Measurements from ENCODE around the gene GPX5.
"Not testable (repeated sequence)": the region's sequence is repeated elsewhere in the genome, so short reads cannot be mapped to it uniquely, and the experiment has no call there.

Gene GPX5

DNA sequence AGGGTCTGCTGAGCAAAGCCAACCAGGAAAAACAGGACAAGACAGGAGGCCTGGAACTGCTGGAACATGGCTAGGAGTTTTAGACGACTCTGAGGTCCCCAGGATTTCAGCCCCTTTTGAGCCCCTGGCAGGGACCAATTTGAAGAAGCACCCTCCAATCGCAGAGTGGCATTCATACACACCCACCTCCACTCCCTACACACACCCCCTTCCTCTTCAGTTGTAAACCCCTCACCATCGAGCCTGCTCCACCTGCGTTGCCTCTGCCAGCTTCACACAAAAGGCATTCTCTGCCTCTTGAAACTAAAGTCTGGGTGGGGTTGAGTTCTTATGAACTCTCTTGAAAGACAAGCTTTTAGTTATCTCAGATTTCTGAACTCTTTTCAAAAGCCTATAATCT is 10.0 kb upstream of the GPX5 start, which contains the start of gene GPX6:
TSS of gene GPX6 (minus strand) at position 118 of the 400 bp plus-strand sequence. CDS start at position 68, 50 bp downstream.
- DNase-seq, result no peak

DNA sequence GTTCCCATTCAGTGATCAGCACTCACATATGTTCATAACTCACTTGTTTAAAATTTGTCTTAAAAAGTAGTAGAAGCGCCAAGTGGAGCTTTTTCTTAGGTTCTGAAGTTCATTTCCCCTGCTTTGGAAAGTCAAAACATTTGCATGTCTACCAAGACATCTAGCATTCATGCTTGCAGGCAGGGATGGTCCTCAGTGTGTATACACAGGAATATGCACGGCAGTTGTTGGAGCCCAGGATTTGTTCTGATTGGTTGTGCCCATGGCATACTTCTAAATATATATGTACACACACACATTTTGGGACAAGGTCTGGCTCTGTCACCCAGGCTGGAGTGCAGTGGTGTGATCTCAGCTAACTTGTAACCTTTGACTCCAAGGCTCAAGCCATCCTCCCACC is 7.7 kb upstream of the GPX5 start:
- DNase-seq, result no peak

DNA sequence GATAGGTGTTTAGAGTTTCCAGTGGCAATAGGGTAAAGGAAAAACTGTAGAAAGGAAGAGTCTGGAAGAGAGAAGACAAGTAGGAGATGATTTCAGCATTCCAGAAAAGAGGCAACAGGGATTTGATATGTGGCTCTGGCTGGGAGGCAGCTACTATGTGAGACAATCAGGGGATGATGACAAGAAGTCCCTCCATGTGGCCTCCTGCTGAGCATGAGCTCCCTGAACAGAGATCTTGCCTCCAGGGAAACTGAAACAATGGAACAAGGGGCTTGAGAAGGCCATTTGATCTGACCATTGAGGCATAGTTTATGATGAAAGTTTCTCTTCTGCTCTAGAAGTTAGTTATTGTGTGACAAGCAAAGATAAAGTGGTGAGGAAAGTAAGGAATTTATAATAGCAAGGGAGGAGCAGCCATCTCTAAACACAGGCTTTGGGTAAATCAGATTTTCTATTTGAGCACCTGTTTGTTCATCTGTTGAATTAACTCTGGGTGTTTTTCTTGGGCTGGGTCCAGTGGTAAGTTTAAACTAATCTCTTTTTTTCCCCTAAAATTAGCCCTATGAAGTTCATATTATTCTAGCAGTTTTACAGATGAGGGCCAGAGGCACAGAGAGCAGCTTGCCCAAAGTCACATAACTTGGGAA is 3.0 kb upstream of the GPX5 start:
- DNase-seq, result no peak

DNA sequence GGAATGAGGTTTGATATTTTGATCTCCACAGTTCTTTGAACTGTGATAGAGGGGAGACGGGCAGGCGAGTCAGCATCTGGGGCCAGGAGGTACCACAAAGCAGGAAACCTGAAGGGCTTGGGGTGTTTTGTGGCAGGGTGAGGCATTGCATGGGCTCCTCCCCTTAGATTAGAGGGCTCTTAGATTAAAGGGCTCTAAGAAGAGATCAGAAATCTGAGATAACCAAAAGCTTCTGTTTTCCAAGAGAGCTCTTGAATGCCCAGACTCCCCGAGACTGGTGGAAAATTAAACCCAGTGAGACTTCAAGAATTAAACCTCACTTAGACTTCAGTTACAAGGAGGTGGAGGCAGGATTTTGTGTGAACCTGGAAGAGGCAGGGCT is 2.4 kb upstream of the GPX5 start:
- DNase-seq, result no peak

DNA sequence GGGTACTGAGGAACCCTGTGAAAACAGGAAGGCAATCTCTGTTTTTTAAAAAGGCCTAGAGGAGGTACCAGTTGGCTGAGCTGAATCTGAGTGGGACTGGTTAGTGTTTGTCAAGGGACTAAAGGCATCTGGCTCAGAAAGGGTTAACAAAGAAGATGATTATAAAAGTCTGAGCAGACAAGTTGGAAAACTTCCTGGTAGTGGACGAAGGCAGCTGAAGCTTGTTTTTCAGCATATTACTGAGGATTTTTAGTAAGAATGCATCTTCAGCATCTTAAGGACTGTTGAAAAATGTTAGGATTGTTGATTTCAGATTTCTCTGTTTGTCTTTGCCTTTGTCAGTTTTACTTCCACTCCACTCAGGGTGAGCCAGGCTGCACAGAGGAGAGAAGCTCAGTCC is 5.1 kb downstream of the GPX5 start:
- no peak for DNase-seq

DNA sequence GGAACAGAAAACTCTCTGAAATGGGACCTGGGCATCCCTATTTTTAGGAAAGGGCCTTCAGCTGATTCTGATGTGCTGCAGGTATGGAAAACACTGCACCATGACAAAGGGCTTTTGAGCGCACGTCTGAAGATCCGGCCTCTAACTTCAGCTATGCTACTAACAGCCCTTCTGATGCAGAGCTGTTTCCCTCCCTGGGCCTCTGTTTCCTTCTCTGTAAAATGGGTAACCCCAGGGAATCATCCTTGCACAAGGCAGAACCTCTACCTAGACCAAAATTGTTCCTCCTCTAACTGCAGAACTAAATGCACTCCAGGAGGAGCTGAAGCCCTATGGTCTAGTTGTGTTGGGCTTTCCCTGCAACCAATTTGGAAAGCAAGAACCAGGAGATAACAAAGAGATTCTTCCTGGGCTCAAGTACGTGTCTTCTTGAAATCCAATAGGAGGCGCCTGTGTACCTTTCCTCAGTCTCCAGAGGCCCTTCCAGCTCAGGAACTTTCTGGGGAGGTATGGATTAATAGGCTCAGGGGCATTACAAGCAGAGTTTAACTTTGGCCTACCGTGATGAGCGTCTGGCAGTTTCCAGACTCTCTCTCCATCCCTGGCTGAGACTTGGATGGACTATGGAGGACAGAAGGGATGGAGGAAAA is 5.9 kb downstream of the GPX5 start:
- DNase-seq, result no peak

DNA sequence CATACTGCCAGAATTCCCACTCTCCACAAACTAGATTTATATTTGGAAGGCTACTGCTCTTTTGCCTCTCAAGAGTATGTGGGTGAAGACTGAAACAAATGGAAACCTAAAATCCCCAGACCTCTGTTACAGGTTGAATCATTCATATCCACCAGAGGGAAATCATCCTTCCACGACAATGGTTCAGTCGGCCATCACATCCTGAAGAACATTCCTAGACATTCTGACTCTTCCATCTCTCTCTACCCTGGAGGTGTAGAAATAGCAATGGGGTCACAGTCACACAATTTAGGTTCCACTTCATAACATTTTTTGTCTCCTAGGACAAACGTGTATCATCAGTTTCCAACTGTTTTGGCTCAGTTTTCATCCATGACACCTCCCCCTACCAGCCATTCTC is 8.6 kb downstream of the GPX5 start:
- no peak for DNase-seq

DNA sequence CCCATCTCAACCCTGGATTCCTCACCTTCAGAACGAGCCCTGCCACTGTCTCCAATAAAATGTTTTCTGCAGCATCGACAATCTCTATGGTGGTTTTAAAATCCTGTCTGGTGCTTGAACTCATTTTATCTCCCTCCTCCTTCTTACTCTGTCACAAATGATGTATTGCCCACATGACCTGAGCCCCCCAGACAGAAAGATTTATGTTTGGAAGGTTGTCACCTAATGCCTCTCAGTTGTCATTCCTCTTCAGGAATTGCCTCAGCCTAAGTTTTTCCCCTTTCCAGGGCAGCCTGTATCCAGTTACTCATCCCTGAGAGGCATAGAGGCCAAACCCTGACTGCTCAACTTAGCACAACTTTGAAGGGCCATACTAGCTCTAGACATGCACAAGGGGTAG is 9.2 kb downstream of the GPX5 start:
- DNase-seq, result no peak

DNA sequence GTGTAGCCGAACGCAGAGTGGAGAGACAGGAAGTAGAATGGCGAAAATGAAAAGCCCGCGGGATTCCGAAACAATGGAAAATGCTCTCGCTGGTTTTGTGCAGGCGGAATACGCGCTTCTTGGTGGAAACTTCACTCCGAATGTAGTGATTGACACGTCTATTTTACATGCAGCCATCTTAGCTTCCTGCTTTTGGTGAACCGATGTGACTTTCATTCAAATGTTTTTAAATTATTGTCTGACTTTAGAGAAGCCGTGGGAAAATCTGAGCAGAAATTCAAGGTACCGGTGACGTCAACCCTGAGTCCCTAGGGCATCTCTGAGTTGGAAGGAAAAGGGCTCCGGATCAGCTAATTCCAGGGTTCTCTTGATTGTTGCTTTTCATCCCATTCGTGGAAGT is 11.4 kb downstream of the GPX5 start:
- DNase-seq, result no peak

DNA sequence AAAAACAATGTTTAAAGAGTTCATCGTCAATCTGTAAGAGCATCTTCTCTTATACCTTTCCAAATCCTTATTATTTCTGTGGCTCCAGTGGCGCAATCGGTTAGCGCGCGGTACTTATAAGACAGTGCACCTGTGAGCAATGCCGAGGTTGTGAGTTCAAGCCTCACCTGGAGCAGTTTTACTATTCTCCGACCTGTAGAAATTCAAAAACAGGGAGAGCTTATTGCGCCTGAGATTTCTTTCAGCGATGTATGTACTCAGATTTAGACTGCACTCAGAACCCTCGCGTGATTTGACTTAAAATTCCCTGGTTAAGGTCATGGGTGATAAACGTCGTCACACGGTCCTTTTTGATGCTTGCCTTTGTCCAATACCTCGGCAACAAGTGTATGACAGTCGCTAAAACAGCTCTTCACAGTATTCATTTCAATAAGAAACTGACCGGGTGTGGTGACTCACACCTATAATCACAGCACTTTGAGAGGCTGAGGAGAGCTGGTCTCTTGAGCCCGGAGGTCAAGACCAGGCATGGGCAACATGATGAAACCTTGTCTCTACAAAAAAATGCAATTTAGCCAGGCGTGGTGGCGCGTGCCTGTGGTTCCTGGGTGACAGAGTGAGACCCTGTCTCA is 11.9 kb downstream of the GPX5 start:
- peak; percentile 63 for DNase-seq

DNA sequence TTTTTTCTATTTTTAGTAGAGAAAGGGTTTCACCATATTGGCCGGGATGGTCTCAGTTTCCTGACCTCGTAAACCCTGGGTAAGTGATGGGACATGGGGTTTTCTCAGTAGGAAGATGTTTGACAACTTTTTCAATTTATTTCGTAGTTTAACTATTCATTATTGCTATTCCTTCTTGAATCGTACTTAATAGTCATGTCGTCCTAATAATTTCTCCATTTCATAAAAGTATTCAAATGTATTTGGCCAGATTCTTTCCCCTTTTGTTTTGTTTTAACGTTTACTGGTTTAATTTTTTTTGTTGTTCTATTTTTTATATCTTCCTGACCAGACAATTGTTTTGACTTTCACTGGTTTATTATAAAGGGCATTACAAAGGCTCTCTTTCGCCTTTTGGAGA is 16.3 kb downstream of the GPX5 start:
- DNase-seq, result no peak

DNA sequence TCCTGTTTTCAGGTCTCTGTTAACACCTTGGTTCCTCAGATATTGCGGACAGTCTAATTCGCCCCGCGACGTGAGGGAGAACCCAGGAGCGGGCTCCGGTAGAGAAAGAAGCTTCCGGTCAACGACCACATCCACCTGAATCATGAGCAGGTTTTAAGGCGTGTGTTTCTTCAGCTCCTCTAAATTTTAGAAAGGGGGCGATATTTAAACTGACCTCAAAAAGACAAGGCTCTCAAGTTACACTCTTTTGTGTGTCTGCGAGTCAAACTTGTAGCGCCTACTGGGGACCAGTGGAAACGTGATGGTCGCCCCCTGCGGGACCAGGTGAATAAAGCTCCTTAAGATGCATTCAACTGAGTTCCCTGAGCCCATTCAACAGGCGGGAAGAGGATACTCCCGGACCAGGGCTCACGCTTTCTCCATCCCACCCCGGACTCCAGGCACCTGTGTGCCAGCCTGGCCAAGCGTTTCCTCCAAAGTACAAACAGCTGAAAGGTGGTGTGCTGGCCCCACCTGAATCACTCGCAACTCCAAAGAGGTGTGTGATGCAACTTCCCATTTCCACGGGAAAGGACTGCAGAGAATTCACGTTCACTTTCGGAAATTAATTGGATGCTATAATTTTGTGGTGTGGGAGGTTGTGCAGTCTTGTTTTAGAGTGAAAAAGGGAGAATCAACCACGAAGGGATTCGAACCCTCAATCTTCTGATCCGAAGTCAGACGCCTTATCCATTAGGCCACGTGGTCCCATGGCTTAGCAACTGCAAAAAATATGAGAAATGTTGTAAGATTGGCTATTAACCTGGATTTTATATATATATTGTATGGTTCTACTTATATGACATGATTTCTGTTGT is 17.0 kb downstream of the GPX5 start:
- DNase-seq, result peak; percentile 76

DNA sequence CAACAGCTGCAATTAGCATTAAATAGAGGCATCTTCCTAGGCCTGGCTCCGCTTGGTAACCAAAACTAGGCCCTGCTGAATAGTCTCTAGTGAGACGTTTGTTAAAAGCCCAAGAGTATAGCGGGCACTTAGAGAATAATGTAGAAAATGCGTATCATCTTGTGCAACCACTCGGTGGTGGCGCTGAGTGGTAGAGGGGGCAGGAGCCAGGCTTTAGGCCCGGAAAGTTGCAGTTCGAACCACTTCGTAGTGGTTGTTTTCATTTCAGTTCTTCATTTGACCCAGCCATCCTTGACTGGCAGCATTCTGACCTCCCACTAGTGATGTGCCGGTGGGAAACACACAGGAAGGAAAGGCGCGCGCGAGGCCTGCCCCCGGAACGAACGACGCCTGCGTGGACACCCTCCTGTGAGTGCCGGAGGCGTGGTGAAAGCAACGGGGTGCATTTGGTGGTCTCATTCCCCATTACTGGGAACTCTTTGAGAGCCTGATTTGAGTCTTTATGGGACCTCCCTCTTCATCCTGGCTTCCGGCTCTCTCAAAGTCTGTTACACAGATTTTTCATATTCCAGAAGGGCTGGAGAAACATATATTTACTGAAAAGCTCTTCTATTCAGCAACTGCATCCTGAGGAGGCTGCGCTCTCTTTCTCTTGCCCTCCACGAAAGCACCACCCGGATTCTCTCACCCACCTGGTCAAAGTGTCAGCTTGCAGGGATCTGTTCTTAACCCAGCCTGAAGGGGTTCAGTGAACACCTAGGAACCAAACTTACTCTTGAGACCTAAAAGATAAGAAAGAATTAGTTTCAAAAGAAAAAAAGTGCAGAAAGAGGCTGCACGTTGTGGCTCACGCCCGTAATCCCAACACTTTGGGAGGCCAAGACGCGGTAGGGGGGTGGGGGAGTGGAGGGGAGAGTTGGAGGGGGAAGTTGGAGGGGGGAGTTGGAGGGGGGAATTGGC is 18.2 kb downstream of the GPX5 start:
- DNase-seq, result peak; percentile 66

DNA sequence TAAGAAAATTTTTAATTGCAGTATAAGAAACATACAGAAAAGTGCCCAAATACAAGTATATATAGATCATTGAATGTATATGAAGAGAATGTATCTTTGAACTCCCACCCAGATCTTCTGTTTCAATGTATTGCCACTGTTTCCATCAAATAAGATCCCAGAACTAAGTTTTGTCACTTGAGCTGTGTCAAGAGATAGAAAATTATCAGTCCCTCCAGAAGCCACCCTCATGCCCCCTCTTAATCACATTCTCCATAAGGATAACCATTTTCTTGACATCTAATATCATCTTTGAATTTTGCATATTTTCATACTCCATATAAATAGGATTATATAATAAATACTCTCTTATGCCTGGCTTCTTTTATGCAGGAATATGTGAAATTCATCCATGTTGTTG is 20.3 kb downstream of the GPX5 start:
- no peak for DNase-seq

DNA sequence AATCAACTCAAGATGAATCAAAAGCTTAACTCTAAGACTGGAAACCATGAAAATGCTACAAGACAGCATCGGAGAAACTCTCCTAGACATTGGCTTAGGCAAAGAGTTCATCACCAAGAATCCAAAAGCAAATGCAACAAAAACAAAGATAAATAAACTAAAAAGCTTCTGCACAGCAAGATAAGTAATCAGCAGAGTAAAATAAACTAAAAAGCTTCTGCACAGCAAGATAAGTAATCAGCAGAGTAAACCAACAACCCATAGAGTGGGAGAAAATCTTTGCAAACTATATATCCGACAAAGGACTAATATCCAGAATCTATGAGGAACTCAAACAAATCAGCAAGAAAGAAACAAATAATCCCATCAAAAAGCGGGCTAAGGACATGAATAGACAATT is 21.3 kb downstream of the GPX5 start:
- DNase-seq, result not testable (repeated sequence)

DNA sequence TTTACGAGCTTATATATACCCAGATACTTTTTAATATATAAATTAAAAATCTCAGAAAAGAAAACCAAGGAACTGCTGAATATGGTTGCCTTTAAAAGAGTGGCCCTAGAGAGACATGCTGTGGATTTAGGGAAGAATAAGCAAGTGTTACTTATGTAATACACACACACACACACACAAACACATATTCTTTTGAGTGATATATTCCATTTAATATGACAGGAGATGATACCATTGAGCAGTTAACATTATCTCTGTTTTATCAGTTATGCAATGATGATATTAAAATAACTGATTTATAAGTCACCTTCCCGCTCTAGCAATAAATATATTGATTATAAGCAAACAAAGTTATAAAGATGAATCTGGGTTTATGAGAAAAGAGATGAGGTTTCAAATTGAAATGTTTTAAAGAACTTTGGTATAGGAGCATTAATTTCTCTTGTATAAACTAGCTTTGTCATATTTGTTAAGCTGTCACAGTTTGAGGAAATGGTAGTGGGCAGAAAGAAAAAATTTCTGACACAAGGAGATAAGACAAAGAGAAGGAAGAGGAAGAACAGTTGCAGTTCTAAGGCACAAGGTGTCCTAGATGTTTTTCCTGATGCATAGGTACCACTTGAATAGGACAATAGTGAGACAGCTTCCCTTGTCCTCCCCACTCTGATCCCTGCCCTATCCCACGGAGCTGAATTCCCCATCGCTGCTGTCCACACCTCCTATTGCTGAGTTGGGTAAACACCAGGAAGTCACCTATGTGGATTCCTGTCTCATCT is 26.4 kb downstream of the GPX5 start:
- DNase-seq, result no peak

DNA sequence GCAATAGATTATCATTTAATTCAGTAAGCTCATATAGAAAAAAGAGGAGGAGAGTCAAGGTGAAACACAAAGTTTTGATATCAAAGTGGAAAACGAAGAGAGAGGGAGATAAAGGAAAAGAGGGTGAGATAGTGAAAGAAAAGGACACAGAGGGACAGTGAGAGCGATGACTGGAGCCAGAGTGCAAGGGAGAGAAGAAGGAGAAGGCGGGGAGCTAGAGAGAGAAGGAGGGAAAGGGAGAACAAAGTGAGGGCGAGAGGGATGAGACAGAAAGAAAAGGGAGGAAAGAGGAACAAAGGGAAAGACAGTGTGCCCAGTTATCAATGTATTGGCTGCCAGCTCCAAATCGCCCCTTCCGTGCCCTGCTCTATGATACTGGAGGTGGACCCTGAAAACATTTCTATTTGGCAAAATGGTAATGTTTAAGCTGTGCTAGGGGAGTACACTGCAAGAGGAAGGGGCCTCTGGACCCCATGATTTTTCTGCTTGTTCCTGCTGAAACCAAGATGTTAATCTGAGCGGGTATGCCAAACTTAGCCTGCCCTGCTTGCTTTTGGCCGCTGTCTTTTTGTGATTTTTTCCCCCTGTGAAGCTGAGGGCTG is 27.8 kb downstream of the GPX5 start:
- no peak for DNase-seq

DNA sequence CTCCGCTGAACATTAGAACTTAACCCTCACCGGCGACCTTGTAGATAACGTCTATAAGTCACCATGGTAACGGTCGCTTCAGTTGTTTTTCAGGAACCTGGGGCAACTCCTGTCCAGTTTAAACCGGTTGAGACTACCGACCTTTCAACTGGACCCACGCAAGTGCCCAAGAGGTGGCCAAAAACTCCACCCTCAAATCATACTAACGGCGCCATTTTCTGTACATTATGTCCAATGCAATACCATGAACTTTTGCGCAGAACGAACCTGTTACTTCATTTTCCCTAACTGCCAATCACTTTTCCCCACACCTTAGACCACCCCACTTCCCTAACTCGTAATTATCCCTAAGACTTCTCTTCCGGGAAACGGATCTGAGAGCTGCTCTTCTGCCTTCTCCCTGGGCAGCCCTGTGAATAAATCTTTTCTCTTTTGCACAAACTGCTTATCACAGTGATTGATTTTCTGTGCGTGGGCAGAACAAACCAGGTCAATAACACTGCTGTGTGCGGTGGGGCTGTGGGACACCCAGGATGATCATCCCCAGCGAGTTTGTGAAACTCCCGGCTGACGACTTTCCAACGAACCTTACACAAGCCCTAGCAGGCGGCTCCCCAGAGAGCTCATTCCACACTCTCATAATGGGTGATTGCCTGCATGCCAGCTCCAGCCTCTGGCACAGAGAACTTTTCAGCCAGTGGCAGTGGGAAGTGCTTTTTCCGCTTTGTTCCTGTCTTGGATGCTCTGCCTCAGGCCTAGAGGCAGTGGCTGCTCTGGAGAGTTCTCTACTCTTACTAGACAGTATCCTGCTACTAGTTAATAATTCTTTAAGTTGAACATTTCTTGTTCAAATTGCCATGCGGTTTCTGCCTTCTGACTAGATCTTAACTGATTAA is 28.6 kb downstream of the GPX5 start:
- DNase-seq, result no peak

DNA sequence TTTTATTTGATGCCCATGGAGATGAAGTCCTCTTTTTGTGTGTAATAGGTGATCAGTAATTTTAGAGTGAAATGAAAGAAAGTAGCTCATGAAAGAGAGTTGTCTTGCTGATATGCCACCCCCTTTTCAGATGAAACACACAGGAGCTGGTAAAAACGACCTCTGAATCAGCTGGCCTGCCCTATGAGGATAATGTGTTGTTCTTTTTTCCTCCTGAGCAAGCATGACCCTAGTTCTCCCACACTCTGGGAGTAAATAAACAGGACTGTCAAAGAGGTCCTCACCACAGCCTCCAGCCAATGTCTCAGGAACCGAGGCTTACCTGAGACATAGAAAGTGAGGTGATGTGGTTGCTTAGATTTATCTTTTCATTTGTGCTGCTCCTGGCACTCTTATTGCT is 29.5 kb downstream of the GPX5 start:
- no peak for DNase-seq

DNA sequence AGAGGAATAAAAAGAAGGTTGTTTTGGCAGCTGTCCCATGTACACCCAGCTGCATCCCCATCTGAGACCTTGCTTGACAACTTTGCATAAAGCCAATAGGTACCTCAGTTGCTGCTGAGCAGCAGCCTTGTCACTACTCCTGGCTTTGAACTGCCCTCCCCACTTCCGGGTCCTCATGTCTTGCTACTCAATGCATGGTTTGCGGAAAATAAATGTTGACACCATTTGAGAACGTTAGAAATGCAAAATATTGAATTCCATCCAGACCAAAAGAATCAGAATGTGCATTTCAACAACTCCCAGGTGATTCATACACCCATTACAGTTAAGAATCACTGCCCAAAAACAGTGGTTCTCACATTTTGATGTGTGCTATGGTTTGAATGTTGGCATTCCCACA is 32.9 kb downstream of the GPX5 start:
- DNase-seq, result no peak
